Measurements from ENCODE around the gene DOK7. TPM values are rescaled to one million over a fixed set of nuclear protein-coding genes. Genes with fewer than 3 reads are reported as not detected.

The DOK7 gene
- total RNA-seq, 4 donors from 2014 or later = 8.1 to 42.0 (median 13.2) TPM

GRCh38 chr4:3514221-3514780 is 51.2 kb downstream of the DOK7 start:
- no peak overlapping the region for H3K27ac ChIP-seq
- no peak for DNase-seq
- in situ Hi-C loops (cut with MboI; ENCODE audit: low sequenced_read_pairs in 4 of 4) = no loop called here
- no peaks in the 10 kb centered on the region for H3K4me1 ChIP-seq
- intact Hi-C loops (cut with DNase I; ENCODE audit: low total_unique reads) = no loop called here
- peaks cover 0 to 83% of the 10 kb centered on the region in 2 donors for H3K36me3 ChIP-seq
- no peaks in the 10 kb centered on the region for H3K27me3 ChIP-seq
- TF ChIP-seq CTCF (IDR thresholded peaks at IDR 0.05 in 4 of 5, conservative IDR thresholded peaks at IDR 0.05 in 1 of 5) (no peak), POLR2A (IDR thresholded peaks at IDR 0.05) (no peak)
- no peak for ATAC-seq
- H3K9me3 ChIP-seq = no peaks in the 10 kb centered on the region
- no peak overlapping the region for H3K4me3 ChIP-seq

GRCh38 chr4:3514806-3515501 is 51.8 kb downstream of the DOK7 start:
- H3K9me3 ChIP-seq = no peaks in the 10 kb centered on the region
- H3K27me3 ChIP-seq = no peaks in the 10 kb centered on the region
- ATAC-seq (peak in 1 of 2 donors; percentile 34), DNase-seq (no peak)
- no peak for TF ChIP-seq POLR2A (IDR thresholded peaks at IDR 0.05)
- peak in 2 of 5 experiments; percentile 23 for TF ChIP-seq CTCF (IDR thresholded peaks at IDR 0.05 in 4 of 5, conservative IDR thresholded peaks at IDR 0.05 in 1 of 5)
- in situ Hi-C loops (cut with MboI; ENCODE audit: low sequenced_read_pairs in 4 of 4) (no loop called here), intact Hi-C loops (cut with DNase I; ENCODE audit: low total_unique reads) (no loop called here)
- H3K4me3 ChIP-seq = no peak overlapping the region
- no peak overlapping the region for H3K27ac ChIP-seq
- H3K4me1 ChIP-seq = no peaks in the 10 kb centered on the region
- peaks cover 0 to 90% of the 10 kb centered on the region in 2 donors for H3K36me3 ChIP-seq

GRCh38 chr4:3515646-3516045 is 52.5 kb downstream of the DOK7 start:
- no peak overlapping the region for H3K27ac ChIP-seq
- TF ChIP-seq CTCF (IDR thresholded peaks at IDR 0.05 in 4 of 5, conservative IDR thresholded peaks at IDR 0.05 in 1 of 5) = no peak
- no peak for TF ChIP-seq POLR2A (IDR thresholded peaks at IDR 0.05)
- H3K27me3 ChIP-seq = no peaks in the 10 kb centered on the region
- H3K9me3 ChIP-seq = no peaks in the 10 kb centered on the region
- ATAC-seq = no peak
- DNase-seq = no peak
- H3K36me3 ChIP-seq = peaks cover 0 to 90% of the 10 kb centered on the region in 2 donors
- in situ Hi-C loops (cut with MboI; ENCODE audit: low sequenced_read_pairs in 4 of 4) = no loop called here
- intact Hi-C loops (cut with DNase I; ENCODE audit: low total_unique reads) = no loop called here
- no peak overlapping the region for H3K4me3 ChIP-seq
- no peaks in the 10 kb centered on the region for H3K4me1 ChIP-seq

- no peaks in the 10 kb centered on the region for H3K9me3 ChIP-seq
- H3K36me3 ChIP-seq = peaks cover 0 to 90% of the 10 kb centered on the region in 2 donors
- no peak for TF ChIP-seq POLR2A (IDR thresholded peaks at IDR 0.05)
- no peak for TF ChIP-seq CTCF (IDR thresholded peaks at IDR 0.05 in 4 of 5, conservative IDR thresholded peaks at IDR 0.05 in 1 of 5)
- DNase-seq (no peak), ATAC-seq (no peak)
- intact Hi-C loops (cut with DNase I; ENCODE audit: low total_unique reads) = no loop called here
- H3K27me3 ChIP-seq = no peaks in the 10 kb centered on the region
- H3K4me3 ChIP-seq = no peak overlapping the region
- H3K27ac ChIP-seq = no peak overlapping the region
- H3K4me1 ChIP-seq = no peaks in the 10 kb centered on the region
- in situ Hi-C loops (cut with MboI; ENCODE audit: low sequenced_read_pairs in 4 of 4) = no loop called here
Observed at GRCh38 chr4:3516061-3516835, 53.1 kb downstream of the DOK7 start.
